NOMO-1 treated with DMSO at 0.1 percent for 48 hours (cell line): ENCODE data around the gene MCRS1.

Experiments used
- DNase-seq: peaks from one replicate; lab custom pipeline; 2025; ENCODE audit not compliant: unreplicated experiment; lab: John Stamatoyannopoulos, UW

The MCRS1 gene

DNA sequence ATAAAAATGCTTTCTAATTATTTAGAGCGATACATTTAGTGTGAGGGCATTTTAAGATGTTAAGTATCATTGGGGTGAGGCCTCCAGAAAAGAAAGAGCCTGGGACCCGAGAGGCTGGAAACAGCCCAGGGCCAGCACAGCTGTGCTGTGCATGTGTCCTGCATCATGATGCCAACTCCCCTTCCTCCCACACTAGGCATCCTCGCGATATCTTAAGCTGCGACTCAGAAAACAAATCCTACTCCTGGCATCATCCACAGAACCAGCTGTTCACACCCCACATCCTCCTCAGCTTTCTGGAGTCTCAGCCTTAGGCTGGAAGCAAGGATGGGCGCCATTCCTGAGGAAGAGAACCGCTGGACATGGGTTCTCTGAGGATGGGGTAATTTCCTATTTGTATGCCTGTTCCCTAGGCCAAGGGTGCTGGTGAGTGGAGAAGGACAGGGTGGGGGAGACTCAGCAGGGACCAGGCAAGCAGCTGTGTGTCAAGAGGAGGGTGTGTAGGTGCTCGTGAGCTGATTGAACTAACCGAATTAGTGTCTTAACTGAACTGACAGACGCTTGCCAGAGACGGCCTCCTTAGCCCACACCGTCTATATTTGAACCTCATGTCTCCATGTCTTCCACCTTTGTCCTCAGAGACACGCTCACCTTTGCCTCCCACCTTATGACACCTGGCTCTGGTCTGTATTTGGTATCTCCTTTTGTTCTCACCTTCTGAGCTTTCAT is 15.6 kb upstream of the MCRS1 start:
- DNase-seq, result no peak

DNA sequence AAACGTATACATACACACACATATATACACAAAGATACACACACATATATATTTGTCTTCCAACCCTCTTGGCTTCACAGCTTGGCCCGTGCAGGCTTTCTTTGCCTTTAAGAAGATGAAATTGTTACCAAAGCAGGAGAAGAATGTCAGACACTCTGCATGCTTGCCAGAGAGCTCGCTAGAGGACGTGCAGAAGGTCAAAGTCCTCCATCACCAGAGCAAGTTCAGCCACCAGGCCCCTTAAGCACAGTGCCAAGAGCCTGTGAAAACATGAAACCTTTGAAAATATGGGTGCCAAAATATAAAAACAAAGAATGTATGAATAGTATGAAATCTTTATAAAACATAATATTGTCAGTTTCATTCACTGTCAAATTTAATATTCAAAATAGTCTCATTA is 14.9 kb upstream of the MCRS1 start:
- DNase-seq, result no peak

- no peak for DNase-seq
These were observed 14.3 kb upstream of the MCRS1 start for GRCh38 chr12:49582201-49582600.

- DNase-seq, result no peak
These were observed 12.9 kb upstream of the MCRS1 start for GRCh38 chr12:49580572-49581535.

DNA sequence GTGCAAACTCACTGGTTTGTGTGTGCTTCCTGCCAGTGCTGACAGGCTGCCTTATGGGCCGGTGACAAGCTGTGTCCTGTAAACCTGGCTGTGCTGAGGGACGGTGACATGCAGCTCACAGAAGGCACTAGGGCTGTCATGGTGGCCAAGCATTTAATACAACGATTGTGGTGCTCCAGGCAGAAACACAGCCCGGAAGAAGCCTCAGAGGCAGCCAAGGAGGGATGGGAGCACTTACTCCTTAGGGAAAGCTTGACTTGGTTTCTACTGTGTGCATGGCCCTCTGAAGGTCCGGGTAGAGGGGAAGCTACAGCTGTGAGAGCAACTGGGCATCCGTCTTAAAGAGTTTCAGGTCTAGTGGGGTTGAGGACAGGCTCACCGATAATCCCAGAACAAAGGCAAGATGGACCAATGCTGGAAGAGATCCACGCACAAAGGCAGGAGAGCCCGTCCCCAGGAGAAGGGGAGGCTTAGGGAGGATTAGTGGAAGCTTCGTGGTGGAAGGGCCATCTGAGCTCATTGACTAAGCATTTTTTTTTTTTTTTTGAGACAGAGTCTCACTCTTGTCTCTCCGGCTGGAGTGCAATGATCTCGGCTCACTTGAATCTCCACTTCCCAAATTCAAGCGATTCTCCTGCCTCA is 10.7 kb upstream of the MCRS1 start:
- no peak for DNase-seq

DNA sequence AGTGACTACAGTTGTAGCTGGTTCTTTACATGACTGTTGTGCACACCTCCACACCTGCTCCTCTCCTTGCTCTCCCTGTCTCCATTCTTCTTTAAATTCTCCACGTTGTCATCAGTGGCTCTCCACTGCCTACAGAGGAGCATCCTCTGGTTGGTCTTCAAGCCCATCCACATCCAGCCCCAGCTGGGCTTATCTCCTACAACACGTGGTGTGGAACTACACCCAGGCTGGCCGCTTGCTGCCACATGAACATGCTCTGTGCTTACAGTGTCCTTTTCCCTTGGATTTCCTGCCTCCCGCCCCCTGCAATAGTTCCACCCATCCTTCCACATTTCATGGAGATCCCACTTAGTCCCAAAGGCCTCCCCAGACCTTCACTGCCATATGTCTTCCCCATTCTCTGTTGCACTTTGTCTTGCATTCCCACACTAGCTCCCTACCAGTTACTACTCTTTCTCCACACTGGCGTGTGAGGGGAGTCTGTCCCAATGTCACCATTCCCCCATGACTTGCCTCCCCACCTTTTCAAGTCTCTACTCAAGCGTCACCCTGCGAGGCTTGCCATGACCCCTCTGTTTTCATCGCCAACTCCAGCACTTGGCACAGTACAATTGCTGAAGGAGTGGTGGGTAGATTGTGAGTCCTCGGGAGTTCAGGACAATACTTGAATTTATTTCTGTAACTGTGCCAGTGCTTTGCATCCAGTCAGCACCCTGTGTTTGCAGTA is 9.8 kb upstream of the MCRS1 start:
- no peak for DNase-seq

DNA sequence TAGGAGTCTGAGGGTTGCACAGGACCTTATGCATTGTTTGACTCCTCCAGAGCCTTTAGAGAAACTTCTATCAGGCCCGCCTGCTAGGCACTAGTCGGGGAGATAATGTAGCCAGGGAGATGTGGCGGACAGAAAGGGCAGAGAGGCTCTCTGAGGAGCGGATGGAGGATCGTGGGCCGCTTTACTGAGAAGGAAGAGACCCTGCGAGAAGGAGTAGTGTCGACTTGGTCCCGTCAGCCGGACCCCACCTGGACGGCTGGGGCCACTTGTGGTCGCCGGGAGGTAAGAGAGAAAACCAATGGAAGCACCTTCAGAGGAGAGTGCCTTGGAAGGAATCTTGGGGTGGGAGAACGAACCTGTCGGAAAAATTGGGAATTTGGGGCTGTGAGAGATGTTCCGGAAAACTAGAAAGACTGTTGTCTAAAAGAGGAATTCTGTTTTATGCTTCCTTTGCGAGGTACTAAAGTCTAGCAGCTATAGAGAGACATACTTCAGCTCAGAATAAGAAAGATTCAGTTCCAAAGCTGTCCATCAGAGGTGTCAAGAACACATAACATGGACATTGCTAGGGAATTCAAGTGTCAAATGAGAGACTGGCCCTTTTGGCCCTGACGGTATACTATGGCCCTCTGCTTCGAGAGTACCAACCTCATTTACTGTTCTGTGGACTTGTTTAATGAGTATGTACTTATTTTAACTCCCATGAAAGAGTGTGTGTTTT is 660 bp upstream of the MCRS1 start:
- DNase-seq, result peak; percentile 15

GRCh38 chr12:49567302-49567610 is 686 bp downstream of the MCRS1 start:
- no peak for DNase-seq

GRCh38 chr12:49566361-49566760 is 1.6 kb downstream of the MCRS1 start:
- no peak for DNase-seq

DNA sequence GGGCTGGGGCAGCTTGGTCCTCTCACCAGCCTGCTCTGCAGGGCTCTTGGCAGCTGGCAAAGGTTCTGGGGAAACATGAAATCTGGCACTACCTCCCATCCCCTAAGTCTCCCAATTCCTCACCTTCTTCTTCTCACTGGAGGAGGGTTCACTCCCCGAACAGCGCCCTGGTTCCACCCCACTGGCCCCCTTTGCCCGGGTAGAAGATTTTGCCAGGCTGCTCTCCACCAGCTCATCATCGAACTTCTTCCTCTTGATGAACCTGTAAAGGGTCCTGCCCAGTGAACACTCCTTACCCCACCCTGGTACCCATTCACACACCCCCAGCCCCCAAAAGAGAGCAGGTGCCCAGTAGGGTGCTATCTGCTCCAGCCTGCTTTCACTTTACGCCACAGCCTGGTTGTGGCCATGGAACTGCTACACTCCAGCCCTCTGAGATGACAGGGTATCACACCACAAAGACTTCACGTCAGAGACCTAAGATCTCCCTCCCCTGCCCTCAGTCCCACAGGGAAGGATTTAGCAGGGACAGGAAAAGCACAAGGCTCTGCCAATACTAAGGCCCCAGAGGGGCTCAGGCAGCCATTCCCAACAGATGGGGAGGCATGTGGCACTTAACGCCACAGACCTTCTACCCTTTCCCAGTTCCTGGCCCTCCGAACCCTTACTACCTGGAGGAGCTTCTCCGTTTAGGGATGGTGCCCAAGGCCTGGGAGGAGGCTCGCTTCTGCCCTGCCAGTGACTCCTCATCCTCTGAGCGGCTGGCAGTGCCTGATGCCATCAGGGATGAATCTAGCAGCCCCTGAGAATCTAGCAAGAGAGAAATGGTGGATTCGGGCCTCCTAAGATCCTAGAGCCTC is 2.3 kb downstream of the MCRS1 start:
- no peak for DNase-seq

DNA sequence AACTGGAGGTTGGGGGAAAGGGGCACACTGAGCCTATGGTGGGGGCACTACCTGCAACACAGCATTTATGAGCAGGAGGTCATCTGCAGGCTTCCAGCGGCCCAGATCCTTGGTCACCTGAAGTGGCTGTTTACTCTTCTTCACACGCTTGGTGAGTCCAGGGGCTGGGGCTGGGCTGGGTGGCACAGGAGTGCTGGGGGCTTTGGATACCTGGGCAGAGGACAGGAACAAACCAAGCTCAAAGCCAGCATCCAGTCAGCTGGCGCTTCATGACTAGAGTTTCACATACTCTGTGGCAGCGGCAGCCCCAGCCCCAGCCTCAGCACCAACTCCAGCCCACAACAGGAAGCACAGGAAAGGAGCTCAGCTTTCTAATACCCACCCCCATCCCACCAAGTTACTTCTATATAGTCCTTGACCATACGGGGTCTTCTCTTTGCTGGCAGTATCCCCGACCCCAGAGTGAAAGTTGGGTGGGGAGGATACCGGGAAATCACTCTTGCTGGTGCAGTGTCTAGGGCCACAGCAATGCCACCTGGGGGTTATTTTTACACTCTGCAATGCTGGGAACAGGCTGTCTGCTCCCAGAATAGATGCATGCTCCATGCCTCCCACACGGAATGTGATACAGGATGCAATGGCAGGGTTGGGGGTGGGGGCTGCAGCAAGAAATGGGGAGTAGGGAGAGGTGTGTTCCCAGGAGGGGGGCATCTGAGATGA is 3.1 kb downstream of the MCRS1 start:
- no peak for DNase-seq

GRCh38 chr12:49563951-49564685 is 3.8 kb downstream of the MCRS1 start:
- no peak for DNase-seq

- DNase-seq, result no peak
These were observed 5.1 kb downstream of the MCRS1 start for GRCh38 chr12:49562831-49563230.

DNA sequence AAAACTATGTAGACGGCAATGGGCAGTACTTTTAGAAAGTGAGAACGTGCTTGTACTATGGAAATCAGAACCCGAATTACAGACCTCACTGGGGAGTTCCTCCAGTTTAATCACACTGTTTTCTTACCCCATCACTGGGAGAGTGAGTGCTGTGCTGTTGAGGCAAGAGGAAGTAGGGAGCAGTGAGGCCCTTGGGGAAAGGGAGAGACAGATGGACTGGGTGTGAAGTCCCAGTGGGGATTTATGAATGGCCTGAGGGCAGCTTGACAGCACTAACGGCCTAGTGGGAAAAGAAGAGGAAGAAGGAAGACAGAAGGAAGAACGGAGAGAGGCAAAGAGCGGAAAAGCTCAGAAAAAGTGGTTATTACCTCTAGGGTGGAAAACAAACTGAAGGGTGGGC is 5.7 kb downstream of the MCRS1 start:
- DNase-seq, result no peak

DNA sequence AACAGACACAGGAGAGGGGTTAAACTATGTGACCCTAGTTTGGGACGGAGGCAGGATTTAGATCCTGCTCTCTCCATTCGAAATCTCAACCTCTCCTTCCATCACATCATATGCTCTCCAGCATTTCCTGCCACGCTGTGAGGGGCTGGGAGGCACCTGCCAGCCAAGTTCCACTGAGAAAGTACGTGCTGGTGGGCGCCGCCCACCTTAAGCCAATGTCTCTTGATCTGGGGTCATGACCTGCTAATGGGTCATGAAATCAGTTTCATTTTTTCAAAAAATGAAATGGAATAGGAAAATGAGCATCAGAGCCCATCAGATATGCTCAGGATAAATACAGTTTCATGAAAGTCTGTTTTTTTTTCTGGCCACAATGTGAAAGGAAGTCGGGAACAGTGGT is 7.2 kb downstream of the MCRS1 start:
- no peak for DNase-seq

DNA sequence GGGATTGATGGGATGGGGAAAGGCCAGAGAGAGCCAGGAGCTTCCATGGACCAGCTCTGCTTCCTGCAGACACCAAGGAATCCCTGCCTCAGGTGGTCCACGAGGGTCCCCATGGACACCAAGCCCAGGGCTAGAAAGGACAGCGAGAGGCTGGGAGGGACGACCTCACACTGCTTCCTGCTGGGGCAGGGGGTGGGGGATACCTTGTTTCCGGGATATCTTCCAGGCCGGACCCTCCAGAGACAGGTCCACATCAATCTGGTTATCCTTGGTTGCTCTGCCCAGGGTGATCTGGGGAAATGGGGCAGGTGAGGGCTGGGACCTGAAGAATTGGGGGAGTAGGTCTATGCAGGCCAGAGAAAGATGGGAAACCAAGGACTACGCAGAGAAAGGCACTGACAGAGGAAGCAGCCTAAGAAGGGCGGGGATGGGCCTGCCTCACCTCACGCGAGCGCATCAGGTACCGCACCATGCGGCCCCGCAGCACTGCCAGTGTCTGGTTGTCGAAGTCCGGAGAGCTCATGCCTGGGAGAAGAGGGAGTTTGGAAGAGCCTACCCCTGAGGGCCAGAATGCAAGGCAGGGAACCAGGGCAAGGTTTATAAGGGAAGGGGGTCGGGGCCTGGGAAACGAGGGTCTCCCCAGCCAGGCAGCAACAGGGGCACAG is 8.8 kb downstream of the MCRS1 start:
- no peak for DNase-seq

DNA sequence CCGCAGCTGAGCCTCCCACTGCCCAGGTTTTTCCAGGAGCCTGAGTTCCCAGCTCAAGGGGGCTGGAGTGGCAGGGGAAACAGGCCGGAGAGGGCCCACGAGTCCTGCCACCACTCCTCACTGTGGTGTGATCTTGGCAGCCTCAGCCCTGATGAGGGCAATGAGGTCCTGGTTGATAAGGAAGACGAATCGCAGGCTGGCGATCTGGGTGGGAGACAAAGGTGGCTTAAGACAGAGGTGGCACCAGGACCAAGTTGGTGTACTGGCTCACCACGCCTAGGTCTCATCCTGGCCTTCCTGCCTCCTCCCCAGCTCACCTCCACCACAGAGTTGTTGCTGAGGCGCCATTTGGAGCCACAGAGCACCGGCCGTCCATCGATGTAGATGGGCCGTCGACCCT is 9.4 kb downstream of the MCRS1 start:
- no peak for DNase-seq

DNA sequence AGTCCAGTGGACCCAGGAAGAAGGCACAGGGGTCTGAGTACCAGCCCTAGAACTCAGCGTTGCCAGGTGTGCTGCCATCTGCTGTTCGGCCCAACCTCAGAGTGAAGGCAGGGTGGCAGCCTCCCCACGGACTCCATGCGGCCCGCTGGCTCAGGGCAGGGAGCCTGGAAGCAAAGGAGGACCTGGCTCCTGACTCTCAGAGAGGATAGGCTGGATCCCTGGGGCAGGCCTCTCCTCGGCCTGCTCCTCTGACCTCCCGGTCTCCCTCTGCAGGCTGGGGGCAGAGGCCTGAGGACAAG is 10.1 kb downstream of the MCRS1 start:
- DNase-seq, result no peak
